ENCODE results near the gene XRN1.
A peak's percentile ranks its signal among the peaks of the same experiment; 100 is the strongest.
"Not testable (repeated sequence)": the region's sequence is repeated elsewhere in the genome, so short reads cannot be mapped to it uniquely, and the experiment has no call there.

XRN1 gene, protein sequence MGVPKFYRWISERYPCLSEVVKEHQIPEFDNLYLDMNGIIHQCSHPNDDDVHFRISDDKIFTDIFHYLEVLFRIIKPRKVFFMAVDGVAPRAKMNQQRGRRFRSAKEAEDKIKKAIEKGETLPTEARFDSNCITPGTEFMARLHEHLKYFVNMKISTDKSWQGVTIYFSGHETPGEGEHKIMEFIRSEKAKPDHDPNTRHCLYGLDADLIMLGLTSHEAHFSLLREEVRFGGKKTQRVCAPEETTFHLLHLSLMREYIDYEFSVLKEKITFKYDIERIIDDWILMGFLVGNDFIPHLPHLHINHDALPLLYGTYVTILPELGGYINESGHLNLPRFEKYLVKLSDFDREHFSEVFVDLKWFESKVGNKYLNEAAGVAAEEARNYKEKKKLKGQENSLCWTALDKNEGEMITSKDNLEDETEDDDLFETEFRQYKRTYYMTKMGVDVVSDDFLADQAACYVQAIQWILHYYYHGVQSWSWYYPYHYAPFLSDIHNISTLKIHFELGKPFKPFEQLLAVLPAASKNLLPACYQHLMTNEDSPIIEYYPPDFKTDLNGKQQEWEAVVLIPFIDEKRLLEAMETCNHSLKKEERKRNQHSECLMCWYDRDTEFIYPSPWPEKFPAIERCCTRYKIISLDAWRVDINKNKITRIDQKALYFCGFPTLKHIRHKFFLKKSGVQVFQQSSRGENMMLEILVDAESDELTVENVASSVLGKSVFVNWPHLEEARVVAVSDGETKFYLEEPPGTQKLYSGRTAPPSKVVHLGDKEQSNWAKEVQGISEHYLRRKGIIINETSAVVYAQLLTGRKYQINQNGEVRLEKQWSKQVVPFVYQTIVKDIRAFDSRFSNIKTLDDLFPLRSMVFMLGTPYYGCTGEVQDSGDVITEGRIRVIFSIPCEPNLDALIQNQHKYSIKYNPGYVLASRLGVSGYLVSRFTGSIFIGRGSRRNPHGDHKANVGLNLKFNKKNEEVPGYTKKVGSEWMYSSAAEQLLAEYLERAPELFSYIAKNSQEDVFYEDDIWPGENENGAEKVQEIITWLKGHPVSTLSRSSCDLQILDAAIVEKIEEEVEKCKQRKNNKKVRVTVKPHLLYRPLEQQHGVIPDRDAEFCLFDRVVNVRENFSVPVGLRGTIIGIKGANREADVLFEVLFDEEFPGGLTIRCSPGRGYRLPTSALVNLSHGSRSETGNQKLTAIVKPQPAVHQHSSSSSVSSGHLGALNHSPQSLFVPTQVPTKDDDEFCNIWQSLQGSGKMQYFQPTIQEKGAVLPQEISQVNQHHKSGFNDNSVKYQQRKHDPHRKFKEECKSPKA (N-terminal part only)

DNA sequence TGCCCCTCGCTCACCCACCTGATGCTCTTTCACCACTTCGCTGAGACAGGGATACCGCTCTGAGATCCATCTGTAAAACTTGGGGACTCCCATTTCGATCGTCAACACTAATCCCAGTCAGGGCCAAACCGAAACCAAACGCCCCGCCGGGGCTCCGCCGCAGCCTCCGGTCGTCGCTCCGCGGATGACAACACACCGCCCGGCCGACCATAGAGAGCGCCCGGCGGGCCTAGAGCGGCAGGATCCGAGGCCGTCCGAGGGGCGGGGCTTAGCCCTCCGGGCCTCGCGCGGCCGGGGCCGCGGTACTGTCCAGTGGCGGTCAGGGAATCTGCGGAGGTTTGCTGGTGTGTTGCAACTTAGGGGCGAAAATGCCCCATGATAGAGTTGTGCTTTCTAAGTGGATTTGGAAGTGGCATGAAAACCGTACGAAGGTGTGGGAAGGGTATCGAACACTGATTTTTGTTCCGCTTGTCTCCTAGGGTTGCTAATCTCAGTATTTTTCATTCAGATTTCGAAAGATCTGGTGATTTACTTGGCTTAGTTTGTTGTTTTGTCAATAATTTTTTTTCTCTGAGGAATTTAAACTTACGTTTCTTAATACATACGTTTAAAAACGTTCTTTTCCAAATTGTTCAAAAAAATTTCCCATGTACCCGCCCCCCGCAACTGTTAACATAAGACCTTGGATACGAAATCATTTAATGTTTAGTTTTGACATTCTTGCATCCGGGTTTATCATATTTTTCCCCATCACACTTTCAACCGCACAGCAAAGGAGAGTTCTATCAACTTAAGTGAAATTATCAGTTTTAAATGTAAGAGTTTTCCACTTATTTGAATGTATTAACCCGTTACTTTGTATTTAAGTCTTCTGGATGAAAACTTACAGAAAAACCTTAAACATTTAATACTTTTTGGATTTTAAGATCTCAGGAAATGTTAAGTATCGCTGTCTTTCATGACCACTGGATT lies at the start of gene XRN1:
Gene XRN1, minus strand, starts transcription at position 186 of the 972 bp plus-strand sequence. Its CDS starts 93 bp downstream, at position 93.
- DNase-seq, result peak; percentile 95

- no peak for DNase-seq
Observed at GRCh38 chr3:142495103-142495502, 47.3 kb upstream of the XRN1 start.

DNA sequence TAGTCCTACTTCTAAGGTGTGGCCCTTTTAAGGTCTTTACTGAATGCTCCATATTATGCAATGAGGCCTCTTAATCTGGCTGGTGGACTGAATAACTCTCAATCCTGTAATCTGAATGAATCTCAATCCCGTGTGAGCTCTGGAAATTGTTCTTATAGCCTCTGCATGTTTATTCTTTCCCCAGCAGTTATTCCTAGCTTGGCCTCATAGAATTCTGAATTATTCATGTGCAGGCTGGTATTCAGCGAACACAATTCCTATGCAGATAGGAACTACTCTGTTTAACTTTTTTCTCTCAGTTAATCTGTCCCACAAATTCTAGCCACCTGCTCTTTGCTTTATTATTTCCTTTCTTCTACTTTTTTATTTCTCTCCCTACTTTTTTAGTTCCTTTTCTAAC lies 44.3 kb upstream of the XRN1 start:
- DNase-seq, result no peak

GRCh38 chr3:142489572-142490323 lies 41.9 kb upstream of the XRN1 start:
- no peak for DNase-seq

GRCh38 chr3:142484912-142485435 lies 37.1 kb upstream of the XRN1 start:
- no peak for DNase-seq

GRCh38 chr3:142481196-142481595 lies 33.4 kb upstream of the XRN1 start:
- DNase-seq, result no peak

- DNase-seq, result no peak
Observed at GRCh38 chr3:142470826-142471225, 23.0 kb upstream of the XRN1 start.

GRCh38 chr3:142468456-142468855 lies 20.6 kb upstream of the XRN1 start:
- no peak for DNase-seq

DNA sequence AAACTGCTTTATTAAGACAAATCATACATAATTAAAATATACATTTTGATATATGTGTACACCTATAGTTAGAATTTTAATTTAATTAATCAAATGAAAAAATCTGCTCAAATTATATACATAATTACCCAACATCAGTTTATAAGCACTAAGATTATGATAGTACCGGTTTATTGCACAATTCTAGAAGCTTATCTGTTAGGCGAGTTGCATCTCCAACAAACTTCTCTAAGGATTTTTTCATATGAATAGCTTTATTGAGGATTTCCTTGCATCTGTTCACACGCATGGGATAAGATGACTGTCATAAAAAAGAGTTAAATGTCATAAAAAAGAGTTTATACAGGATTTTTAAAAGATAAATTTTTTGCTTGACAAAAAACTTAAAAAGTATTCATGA lies 19.9 kb upstream of the XRN1 start:
- no peak for DNase-seq

DNA sequence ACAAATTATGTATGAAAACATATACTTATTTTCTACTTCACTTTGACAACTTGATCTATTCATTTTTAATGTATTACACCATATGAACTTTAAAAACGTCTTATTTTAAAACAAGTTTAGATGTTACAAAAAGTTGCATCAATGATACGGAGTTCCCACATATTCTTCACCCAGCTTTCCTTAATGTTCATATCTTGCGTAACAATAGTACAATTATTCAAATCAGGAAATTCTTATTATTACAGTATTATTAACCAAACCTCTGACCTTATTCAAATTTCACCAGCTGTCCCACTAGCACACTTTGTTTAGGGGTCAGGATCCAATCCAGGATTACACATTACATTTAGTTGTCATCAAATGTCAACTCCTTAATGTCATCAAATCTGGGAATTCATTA lies 12.9 kb upstream of the XRN1 start:
- DNase-seq, result no peak

DNA sequence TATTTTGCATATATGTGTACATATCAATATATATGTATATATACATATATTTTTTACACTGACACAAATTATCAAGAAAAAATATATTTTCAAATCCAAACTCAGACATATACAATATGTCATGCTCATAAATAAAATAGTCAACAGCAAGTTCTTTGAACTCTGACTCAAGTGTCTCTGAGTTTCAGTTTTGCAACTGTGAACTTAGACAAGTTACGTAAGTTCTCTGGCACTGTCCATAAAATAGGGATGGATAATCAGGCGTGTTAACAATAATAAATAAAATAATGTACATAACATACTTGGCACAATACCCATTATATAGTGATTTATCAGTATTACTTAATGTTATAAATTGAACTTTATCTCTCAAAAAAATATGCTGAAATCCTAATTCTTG lies 12.1 kb upstream of the XRN1 start:
- no peak for DNase-seq

GRCh38 chr3:142459096-142459495 lies 11.3 kb upstream of the XRN1 start:
- DNase-seq, result no peak

- no peak for DNase-seq
Observed at GRCh38 chr3:142450881-142451280, 3.0 kb upstream of the XRN1 start.

DNA sequence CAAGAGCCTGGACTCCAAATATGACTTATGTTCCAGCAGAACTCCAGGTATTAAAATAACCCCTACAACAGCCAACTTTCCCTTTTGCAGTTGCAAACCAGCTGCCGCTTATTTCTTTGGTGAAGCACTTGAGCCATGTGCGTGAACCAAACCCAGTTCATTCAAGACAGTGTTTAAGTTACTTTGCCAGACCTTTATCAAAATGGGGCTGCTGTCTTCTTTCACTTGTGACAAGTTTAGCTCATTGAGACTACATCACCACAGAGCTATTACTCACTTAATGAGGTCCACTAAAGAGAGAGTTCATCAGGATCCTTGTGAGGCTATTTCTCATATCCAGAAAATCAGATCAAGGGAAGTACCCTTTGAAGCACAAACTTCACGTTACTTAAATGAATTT lies 2.4 kb upstream of the XRN1 start:
- DNase-seq, result no peak

DNA sequence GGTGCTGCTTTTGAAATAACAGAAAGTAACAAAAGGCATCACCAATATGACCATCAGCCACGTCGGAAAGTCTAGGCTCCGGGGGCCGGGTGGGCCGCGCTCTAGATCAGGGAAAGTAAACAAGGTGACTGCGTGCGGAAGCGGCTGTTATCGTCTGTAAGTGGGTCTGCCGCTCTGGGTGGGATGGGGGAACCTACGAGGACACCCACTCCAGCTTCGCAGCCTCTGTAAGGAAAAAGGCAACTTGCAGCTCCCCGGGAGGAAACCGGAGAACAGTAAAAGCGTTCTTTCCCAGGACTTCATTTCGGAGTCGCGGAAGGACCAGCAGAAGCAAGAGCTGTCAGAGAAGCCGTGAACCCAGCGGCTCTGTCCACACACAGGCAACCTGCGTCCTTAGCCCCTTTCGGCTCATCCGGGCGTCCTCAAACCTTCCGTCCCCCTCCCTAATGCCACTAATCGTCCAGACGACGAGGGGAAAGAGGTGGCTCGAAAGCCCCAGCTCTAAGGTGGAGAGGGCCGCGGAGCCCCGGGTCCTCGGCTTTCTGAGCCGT lies 461 bp downstream of the XRN1 start:
- peak; percentile 44 to 52 for DNase-seq

GRCh38 chr3:142445816-142446254 lies 2.0 kb downstream of the XRN1 start:
- DNase-seq, result peak; percentile 12 to 38

DNA sequence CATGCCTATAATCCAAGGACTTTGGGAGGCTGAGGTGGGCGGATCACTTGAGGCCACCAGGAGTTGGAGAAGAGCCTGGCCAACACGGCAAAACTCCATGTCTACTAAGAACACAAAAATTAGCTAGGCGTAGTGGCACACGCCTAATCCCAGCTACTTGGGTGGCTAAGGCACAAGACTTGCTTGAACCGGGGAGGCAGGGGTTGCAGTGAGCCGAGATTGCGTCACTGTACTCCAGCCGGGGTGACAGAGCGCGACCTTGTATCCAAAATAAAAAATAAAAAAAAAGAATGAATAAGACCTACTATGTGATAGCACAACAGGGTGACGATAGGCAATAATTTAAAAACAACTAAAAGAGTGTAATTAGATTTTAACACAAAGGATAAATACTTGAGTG lies 3.5 kb downstream of the XRN1 start:
- DNase-seq, result no peak

DNA sequence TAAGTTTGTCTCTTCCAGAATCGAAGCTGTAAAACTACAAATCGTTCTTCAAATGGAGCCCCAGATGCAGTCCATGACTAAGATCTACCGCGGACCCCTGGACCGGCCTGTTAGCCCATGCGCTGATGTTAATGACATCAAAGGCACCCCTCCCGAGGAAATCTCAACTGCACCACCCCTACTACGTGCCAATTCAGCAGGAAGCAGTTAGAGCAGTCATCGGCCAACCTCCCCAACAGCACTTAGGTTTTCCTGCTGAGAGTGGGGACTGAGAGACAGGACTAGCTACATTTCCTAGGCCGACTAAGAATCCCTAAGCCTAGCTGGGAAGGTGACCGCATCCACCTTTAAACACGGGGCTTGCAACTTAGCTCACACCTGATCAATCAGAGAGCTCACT lies 4.8 kb downstream of the XRN1 start:
- DNase-seq, result not testable (repeated sequence)

- not testable (repeated sequence) for DNase-seq
Observed at GRCh38 chr3:142439499-142440220, 8.2 kb downstream of the XRN1 start.

DNA sequence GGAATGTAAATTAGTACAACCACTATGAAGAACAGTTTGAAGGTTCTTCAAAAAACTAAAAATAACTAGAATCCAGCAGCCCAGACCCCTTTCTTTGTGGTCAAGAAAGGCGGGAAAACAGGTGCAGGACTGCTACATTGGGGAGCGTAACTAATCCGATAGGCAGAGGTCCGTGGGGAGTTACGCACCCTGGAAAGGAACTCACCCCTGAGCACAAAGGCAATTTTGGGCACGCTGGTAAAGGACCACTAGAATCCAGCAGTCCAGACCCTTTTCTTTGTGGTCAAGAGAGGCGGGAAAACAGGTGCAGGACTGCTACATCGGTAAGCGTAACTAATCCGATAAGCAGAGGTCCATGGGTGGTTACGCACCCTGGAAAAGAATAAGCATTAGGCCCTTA lies 9.7 kb downstream of the XRN1 start:
- not testable (repeated sequence) for DNase-seq
